ENCODE results near the gene DLGAP4. TPM values are rescaled to one million over a fixed set of nuclear protein-coding genes. Genes with fewer than 3 reads are reported as not detected.

The DLGAP4 gene
- polyA plus RNA-seq, 3 donors = 51.6 to 75.1 (median 66.5) TPM

DNA sequence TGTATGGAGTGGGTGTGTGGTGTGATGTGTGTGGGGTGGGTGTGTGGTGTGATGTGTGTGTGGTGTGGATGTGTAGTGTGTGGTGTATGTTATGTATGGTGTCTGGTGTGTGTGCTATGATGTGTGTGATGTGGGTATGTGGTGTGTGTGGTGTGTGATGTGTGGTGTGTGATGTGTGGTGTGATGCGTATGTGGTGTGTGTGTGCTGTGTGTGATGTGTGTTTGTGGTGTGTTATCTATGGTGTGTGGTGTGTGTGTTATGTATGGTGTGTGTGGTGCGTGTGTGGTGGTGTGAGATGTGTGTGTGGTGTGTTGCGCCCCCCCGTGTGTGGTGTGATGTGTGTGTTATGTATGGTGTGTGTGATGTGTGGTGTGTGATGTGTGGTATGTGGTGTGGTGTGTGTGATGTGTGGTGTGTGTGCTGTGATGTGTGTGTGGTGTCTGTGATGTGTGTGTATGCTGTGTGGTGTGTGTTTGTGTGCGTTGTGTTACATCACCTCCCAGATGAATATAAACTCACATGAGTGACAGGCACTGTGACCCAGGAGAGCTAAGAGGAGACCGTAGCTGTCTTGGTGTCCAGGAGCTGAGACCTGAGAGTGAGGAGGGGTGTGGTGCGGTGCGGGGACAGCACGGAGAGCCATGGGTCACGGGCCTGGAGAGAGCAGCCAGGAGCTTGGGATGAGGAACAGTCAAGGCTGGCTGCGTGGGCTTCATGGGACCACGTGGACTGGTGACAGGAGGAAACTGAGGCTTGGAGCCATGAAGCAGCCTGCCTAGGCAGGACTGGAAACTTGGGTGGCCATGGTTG, 8.8 kb downstream of the DLGAP4 start:
- DNase-seq (ENCODE audit: extremely low read depth in 1 of 11, low read depth in 9 of 11, low spot score in 4 of 11) = no peak

DNA sequence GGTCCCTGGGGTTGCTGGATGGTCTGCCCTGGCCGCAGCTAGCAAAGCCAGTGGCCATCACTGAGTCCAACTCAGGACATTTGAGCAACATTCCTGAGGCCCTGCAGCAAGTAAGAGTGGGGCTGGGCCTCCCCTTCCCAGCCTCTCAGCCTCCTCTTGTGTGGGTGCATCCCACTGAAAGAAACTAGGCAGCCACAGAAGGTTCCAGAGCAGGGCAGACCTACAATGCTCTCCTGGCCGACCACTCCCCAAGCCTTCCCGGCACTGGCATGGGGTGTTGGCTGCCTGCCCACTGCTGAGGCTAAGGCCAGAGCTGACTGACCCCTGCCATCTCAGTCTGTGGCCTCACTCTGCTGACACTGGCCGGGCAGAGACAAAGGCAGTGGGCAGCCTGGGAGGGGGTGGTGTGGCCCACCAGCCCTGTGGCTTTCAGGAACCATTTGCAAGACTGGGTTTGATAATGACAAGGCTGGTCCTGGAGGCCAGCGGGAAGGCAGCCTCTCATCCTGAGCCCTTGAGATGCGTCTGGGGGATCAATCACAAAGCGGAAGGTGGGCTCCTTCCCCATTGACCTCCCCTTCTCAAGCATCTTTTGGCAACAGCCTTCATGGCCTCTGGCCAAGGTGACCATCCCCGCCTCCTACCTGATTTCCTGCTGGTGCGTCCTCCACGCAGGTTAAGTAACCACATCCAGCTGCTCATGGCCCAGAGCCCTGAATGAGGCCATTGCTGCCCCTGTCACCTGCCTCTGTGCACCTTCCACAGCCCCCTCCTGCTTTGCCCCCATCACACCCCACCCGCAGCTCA, 9.6 kb downstream of the DLGAP4 start:
- DNase-seq (ENCODE audit: extremely low read depth in 1 of 11, low read depth in 9 of 11, low spot score in 4 of 11) = no peak

DNA sequence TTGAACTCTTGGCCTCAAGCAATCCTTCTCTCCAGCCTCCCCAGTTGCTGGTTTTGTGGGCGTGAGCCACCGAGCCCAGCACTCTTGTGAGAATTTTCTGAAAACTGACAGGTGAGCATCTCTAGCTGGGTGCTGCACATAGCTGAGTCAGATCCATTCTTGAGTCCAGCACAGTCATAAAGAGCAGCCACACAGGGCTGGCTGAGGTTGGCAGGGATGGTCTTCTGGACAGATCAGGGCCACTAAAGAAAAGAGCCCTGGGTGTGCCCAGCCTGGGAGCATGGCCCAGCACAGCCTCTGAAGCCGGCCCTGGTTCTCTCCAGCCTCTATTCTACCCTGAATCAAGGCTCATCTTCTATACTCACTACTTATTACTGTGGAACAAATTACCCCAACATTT, 11.5 kb downstream of the DLGAP4 start:
- no peak for DNase-seq (ENCODE audit: extremely low read depth in 1 of 11, low read depth in 9 of 11, low spot score in 4 of 11)

DNA sequence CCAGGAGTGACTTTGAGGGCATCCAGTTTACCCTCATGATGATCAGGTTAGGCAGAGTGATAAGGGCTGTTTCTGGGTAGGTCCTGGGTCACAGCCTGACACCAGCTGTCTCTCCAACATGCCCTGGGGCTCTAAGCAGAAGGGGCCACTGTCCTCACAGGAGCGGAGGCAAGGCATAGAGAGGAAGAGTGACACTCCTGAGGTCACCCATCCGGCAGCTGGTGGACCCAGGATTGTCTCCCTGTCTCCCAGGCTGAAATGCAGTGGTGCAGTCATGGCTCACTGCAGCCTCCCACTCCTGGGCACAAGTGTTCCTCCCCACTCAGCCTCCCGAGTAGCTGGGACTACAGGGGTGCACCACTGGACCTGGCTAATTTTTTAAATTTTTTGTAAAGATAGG, 12.0 kb downstream of the DLGAP4 start:
- no peak for DNase-seq (ENCODE audit: extremely low read depth in 1 of 11, low read depth in 9 of 11, low spot score in 4 of 11)

DNA sequence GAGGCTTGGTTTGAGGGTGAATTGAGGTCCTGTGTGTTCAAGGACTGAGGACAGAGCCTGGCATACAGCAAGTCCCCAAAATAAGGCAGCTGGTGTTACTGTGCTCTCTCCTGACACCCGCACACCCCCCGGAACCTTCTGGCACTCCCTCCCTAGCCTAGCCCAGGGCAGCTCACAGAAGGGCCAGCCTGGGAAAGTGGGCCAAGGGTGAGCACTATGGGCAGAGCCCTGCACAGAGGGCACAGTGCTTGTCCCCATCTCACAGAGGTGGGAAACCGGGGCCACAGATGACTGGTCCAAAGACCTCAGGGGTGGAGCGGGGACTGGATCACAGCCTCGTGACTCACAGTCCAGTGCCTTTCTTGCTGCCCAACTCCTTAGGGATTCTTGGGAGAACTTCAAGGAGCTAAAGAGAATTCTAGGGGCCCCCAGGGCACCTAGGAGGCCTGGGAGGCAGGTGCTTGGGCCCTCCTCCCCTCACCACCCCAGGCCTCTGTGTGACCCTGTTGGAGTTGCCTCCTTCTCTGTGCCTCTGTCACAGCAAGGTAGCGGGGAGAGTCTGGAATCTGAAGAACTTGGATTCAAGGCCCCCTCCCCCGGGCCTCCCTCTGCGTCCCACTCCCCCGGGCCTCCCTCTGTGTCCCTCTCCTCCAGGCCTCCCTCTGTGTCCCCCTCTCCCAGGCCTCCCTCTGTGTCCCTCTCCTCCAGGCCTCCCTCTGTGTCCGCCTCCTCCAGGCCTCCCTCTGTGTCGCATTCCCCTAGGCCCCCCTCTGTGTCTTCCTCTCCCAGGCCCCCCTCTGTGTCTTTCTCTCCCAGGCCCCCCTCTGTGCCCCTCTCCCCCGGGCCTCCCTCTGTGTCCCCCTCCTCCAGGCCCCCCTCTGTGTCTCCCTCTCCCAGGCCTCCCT, 13.5 kb downstream of the DLGAP4 start:
- DNase-seq (ENCODE audit: extremely low read depth in 1 of 11, low read depth in 9 of 11, low spot score in 4 of 11) = no peak

DNA sequence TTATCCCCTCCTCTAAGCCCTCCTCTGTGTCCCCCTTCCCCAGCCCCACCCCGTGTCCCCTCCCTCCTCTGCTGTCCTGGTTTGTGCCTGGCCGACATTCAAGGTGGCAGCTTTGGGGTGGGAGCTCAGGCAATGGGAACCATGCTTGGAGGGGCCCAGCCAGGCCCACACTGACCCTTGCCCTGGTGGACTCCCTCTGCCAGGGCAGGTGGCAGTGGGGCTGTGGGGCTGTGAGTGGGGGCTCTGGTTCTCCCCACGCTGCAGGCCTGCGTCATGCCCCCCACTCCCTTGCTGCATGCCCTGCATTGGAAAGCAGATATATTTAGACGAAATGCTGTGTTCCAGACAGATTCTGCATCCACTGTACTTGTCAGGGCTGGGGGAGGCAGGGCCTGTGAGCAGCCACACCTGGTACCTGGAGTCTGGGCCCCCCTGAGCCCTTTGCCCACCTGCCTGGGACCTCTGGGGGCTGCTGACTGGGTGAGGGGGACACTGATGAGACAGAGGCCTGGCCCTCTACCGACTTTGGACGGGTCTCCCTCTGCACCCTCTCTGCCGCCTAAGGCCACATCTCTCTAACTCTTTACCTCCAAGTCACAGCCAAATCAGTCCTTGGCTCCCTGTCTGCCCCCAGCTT, 14.2 kb downstream of the DLGAP4 start:
- DNase-seq (ENCODE audit: extremely low read depth in 1 of 11, low read depth in 9 of 11, low spot score in 4 of 11) = no peak

DNA sequence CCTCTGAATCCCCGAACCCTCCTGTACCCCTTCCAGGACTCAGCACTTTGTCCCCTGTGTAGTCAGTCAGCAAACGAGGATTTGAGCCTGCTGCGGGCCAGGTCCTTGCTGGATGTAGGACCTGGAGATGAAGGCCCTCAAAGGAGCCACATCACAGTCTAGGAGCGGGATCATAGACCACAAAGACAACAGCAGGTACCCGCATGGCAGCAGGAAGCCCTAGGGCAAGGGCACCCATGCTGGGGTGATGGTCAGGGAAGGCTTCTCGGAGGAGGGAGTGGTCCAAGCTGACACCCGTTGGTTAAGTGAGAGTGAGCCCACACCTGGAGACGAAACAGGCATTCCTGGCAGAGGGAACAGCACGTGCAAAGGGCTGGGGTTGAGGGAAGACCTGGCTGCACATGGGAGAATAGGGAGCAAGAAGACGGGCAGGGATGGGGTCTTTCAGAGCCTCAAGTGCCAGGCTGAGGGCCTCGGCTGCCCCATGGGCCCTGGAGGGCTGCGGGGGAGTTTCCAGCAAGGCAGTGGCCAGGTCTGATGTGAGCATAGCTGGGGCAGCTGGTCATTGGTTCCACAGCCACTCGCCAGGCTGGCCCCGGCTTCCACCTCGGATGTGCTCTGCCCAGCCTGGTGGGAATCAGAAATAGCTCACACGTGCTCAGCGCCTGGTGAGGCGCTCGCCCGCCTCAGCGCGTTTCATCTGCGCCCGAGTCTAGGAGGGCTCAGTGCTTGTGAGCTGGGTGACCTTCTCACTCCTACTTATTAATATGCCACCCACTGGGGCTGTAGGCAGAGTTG, 15.0 kb downstream of the DLGAP4 start:
- DNase-seq (ENCODE audit: extremely low read depth in 1 of 11, low read depth in 9 of 11, low spot score in 4 of 11) = no peak

DNA sequence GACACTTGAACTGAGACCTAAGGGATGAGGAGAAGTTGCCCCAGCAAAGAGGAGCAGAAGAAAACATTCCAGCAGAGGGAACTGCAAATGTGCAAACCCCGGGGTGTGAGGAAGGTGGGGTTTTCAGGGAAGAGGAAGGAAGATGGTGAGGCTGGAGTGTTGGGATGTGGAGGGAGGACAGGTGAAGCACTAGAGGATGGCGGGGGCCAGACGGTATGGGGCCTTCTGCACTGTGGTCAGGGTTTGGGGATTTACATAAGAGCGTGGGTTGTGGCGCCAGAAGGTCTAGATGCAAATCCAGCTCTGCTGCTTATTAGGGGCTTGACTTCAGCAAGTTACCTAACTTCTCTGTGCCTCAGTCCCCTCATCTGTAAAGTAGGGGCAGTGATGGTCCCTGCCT, 16.0 kb downstream of the DLGAP4 start:
- no peak for DNase-seq (ENCODE audit: extremely low read depth in 1 of 11, low read depth in 9 of 11, low spot score in 4 of 11)

DNA sequence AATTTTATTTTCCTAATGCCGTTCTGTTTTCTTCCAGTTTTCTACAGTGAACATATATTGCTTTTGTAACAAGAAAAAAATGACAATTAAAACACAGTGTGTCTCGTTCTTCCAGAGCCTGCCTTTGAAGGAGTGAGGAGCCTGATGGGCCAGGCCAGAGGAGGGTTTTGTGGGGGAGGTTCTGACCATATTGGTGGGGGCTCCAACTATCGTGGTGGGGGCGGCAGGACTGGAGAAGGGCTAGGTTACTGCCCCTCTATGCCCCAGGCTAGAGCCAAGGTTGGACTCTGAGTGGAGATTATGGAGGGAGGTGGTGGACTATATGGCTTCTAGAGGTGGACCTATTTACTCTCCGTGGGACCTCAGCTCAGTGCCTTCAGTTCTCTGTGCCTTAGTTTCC, 24.0 kb downstream of the DLGAP4 start:
- DNase-seq (ENCODE audit: extremely low read depth in 1 of 11, low read depth in 9 of 11, low spot score in 4 of 11) = no peak

DNA sequence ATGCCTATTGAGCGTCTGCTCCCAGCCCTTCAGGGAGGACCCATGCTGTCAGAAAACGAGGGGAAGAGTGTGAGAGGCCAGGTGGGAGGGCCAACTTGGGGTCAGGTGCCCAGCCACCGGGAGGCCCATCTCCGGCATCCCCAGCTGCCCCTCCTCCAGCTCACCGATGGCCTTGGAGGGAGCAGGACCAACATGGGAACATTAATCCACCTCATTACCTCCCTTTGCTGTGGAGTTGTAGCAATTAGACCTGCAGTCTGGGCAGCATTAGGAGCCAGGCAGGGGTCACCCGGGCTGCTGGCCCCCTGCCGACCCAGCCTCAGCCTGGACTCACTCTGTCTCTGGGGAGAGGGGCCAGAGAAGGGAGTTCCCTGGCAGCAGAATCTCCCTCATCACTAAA, 25.1 kb downstream of the DLGAP4 start:
- DNase-seq (ENCODE audit: extremely low read depth in 1 of 11, low read depth in 9 of 11, low spot score in 4 of 11) = no peak

DNA sequence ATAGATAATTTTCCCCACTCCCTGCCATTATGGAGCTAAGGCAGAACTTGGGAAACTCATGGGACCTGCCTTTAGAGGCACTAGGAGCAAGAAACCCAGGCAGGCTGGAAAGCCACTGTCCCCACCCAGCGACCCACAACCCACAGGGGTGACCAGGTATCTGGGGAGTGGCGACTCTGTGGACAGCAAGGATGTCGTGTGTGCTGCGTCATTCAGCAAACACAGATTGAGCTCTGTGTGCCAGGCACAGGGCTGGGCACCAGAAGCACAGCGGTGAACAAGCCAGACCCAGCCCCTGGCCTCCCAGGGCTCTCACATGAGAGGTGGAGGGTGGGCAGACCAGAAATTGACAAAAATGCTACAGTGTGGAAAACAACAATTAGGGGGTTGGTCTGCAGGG, 27.7 kb downstream of the DLGAP4 start:
- DNase-seq (ENCODE audit: extremely low read depth in 1 of 11, low read depth in 9 of 11, low spot score in 4 of 11) = no peak

DNA sequence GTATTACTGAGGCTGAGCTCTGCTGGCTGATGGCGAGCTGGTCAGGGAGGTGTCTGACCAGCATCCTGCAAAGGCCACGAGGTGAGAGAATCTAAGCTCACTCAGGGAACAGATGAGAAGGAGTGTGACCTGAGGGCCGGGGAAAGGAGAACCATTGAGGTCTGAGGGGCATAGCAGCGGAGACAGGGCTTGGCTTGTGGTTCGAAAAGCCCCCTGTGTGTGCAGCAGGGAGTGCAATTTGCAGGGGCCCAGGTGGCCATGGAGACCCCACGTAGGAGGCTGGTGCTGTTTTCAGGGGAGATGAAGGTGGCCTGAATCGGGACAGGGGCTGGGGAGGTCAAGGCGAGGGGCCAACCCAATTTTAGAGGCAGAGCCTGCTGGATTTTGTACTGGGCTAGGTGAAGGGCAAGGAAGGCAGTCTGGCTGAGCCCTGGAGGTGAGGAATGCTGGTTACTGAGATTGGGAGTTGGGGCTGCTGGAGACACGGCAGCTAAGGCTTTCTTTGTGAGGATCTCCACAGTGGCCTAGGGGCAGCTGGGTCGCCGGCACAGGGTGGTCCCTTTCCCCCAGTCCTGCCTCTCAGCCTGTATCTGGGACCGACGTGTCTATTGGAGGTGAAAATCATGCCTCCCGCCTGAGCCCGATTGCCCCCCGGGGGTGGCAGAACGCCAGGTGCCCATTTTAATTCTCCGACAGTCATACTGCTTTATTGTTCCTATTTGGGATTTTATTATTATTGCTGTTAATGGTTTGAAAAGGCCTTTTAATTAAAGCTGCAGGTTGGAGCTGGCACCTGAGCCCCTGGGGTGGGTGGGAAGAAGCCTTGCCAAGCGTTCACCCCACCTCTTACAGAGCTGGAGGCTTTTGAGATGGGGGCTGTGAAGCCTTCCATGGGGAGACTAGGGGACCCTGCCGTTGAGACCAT, 28.4 kb downstream of the DLGAP4 start:
- no peak for DNase-seq (ENCODE audit: extremely low read depth in 1 of 11, low read depth in 9 of 11, low spot score in 4 of 11)

DNA sequence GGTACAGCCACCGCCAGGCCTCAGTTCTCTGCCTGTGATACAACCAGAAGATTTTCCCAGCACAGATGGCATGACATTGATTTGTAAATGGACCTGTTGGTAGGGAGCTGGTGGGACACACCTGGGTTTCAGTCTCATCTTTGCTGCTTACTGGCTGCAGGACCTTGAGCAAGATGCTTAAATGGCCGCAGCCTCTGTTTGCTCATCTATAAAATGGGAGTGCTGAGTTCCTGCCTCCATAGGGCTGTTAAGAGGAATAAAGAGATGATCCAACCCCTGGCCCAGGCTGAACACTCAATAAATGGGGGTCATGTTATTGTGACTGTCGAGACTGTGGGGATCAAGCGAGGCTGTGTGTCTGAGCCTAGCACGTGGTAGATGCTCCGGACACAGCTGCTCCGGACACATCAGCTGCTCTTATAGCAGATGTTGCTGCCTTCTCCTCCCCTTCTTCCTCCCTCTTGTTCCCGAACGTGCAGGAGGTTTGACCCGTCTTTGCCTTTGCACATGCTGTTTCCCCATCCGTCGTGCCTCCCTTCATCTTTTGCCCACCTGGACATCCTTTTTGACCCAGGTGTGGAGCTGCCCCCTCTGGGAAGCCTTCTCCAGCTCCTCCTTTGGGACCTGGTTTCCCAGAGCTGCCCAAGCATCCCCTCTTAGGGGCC, 29.2 kb downstream of the DLGAP4 start:
- no peak for DNase-seq (ENCODE audit: extremely low read depth in 1 of 11, low read depth in 9 of 11, low spot score in 4 of 11)

DNA sequence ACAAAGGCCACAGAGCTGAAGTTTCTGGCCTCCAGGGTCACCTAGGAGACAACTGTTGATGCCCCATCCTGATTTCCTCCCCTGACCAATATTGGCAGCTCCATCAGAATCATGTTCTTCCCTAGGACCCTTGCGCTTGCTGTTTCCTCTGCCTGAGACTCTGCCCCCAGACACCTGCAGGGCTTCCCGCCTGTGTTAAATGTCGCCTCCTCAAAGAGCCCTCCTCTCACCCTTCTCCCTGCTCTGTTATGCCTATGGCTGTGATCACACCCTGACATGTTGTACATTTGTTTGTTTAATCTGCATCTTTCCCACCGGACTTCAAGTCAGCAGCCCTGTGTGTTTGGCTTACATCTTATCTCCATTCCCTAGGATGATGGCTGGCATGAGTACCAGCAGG, 30.1 kb downstream of the DLGAP4 start:
- no peak for DNase-seq (ENCODE audit: extremely low read depth in 1 of 11, low read depth in 9 of 11, low spot score in 4 of 11)

DNA sequence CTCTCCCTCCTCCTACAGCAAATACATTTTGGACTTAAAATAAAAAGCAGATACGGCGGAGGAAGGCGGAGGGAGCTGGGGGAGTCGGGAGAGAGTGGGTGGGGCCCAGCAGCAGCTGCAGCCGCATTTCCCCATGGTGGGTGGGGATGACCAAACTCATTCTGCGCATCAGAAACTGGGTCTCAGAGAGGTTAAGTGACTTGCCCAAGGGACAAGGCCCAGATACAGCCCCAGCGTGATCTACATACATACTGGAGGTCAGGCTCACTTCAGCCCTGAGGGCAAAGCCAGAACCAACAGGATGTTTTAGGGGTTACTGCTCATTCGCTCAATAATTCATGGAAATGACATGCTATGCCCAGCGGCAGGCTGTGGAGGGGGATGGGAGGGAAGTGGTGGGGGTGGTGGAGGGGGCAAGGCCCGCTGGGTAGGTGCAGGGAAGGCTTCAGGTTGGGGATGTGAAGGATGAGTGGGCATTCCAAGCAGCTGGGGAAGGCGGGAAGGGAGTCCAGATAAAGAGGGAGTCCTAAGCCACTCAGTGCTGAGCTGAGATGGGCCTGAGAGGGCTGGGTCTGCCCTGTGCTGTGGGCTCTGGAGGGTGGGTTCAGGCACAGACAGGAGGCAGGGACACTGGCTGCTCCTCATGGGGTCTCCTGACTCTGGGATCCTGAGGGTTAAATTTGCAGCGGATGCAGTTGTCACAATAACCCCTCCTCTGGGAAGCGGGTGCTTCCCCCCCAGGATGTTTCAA, 31.0 kb downstream of the DLGAP4 start:
- DNase-seq (ENCODE audit: extremely low read depth in 1 of 11, low read depth in 9 of 11, low spot score in 4 of 11) = no peak

DNA sequence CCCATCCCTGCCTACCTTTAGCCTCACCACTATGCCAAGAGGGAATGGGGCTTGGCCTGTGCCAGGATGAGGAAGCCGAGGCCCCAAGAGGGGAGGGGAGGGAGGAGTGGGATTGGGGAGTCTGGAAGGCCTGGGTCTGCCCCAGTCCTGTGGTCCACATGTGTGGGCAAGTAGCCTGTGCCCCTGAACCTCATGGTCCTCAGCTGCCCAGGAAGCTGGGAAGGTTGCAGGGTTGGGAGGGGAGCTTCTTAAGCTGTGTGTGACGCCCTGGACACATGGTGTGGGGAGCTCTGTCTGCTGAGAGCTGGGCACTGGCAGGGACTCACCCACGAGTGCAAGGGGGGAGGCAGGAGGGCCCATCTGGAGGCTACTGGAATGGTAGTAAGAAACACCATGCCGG, 31.7 kb downstream of the DLGAP4 start:
- no peak for DNase-seq (ENCODE audit: extremely low read depth in 1 of 11, low read depth in 9 of 11, low spot score in 4 of 11)

Data from renal cortex interstitium (tissue), 11 donors.